Activated naive CD8-positive, alpha-beta T cell treated with anti-CD3 and anti-CD28 coated beads for 36 hours (primary cell): ENCODE results near the gene TGM3. TPM values are rescaled to one million over a fixed set of nuclear protein-coding genes. Genes with fewer than 3 reads are reported as not detected.

Experiments
- DNase-seq: peaks from one replicate; pipeline ENCODE4 v3.0.0; 2021
- H3K27ac Mint-ChIP-seq: one replicate; pipeline ENCODE4 v1.8.0; 2022; ENCODE audit warnings: mild to moderate bottlenecking, moderate library complexity, mixed read lengths
- H3K27me3 Mint-ChIP-seq: one replicate; pipeline ENCODE4 v1.8.0; 2022; ENCODE audit warnings: mild to moderate bottlenecking, mixed read lengths
- H3K36me3 Mint-ChIP-seq: one replicate; pipeline ENCODE4 v1.8.0; 2021; ENCODE audit warnings: mild to moderate bottlenecking, mixed read lengths
- H3K4me1 Mint-ChIP-seq: one replicate; pipeline ENCODE4 v1.8.0; 2021; ENCODE audit warnings: mixed read lengths
- H3K4me3 Mint-ChIP-seq: one replicate; pipeline ENCODE4 v1.8.0; 2022; ENCODE audit warnings: mild to moderate bottlenecking, moderate library complexity, mixed read lengths
- H3K9me3 Mint-ChIP-seq: one replicate; pipeline ENCODE4 v1.8.0; 2022; ENCODE audit warnings: mixed read lengths
- total RNA-seq, 2 experiments: library from RNA; stranded (reverse); gene quantifications; one replicate each; pipeline ENCODE4 v1.2.3, GENCODE V29; 2021

Gene TGM3
- total RNA-seq, 2 experiments from 2014 or later: not detected

GRCh38 chr20:2385496-2385895, 89.7 kb downstream of the TGM3 start:
- Mint-ChIP-seq H3K27ac (no peak overlapping the region), H3K27me3 (peaks cover 7% of the 10 kb centered on the region), H3K4me3 (no peak overlapping the region), H3K4me1 (peaks cover 7% of the 10 kb centered on the region), H3K36me3 (no peaks in the 10 kb centered on the region), H3K9me3 (peaks cover 11% of the 10 kb centered on the region)
- DNase-seq: no peak

GRCh38 chr20:2386516-2387179, 90.8 kb downstream of the TGM3 start:
- no peak for DNase-seq
- peaks cover 7% of the 10 kb centered on the region for H3K4me1 Mint-ChIP-seq
- peaks cover 11% of the 10 kb centered on the region for H3K9me3 Mint-ChIP-seq
- no peaks in the 10 kb centered on the region for H3K36me3 Mint-ChIP-seq
- peak overlapping the region; percentile 21 for H3K27ac Mint-ChIP-seq
- no peak overlapping the region for H3K4me3 Mint-ChIP-seq
- H3K27me3 Mint-ChIP-seq: no peaks in the 10 kb centered on the region

- H3K36me3 Mint-ChIP-seq: no peaks in the 10 kb centered on the region
- H3K4me1 Mint-ChIP-seq: peaks cover 7% of the 10 kb centered on the region
- peak; percentile 63 for DNase-seq
- no peak overlapping the region for H3K4me3 Mint-ChIP-seq
- H3K27me3 Mint-ChIP-seq: no peaks in the 10 kb centered on the region
- H3K27ac Mint-ChIP-seq: peak overlapping the region; percentile 21
- peaks cover 11% of the 10 kb centered on the region for H3K9me3 Mint-ChIP-seq
These were observed 91.4 kb downstream of the TGM3 start for GRCh38 chr20:2387180-2387577.

- no peaks in the 10 kb centered on the region for H3K27me3 Mint-ChIP-seq
- H3K36me3 Mint-ChIP-seq: no peaks in the 10 kb centered on the region
- no peak for DNase-seq
- H3K27ac Mint-ChIP-seq: no peak overlapping the region
- peaks cover 7% of the 10 kb centered on the region for H3K4me1 Mint-ChIP-seq
- peaks cover 11% of the 10 kb centered on the region for H3K9me3 Mint-ChIP-seq
- no peak overlapping the region for H3K4me3 Mint-ChIP-seq
These were observed 91.8 kb downstream of the TGM3 start for GRCh38 chr20:2387580-2387979.

Other genes starting within 250 kb of the TGM3 start
- 10 to 100 TPM; 19.1 to 19.9 TPM for gene STK35, start 194.2 kb upstream of the TGM3 start, total RNA-seq
- gene TGM6, start 84.9 kb downstream of the TGM3 start, total RNA-seq: not detected
- gene SNRPB, start 174.8 kb downstream of the TGM3 start, total RNA-seq: 100 to 1,000 TPM; 481 to 500 TPM
- gene ZNF343, start 212.9 kb downstream of the TGM3 start, total RNA-seq: 10 to 100 TPM in 1 of 2 experiments, 1 to 10 TPM in 1; 8.8 to 10.4 TPM
- not detected for gene TMC2, start 240.6 kb downstream of the TGM3 start, total RNA-seq